ENCODE results near the gene OR56A4.

Gene OR56A4

DNA sequence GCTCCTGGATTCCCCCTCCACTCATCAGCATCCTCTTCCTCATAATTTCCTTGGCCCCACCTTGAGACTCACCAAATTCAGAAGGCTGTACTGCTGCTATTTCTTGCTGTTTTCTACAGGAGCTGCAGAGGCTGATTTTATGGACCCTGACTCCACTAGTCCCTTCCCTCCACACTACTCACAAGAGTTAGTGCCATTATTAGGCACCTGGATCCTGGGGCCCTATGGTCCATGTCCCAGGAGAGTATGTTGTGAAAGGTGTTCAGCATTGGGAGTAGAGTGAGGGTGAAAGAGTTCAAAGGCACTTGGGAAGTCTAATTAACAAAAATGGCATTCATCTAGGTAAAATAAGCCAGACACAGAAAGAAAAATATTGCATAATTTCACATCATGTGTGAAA, at the start of gene OR56A4:
TSS of gene OR56A4 (minus strand) at position 101 of the 400 bp plus-strand sequence. CDS start 3,954 bp downstream, outside the sequence.
- no peak for DNase-seq (ENCODE audit: low read depth in 2 of 2)

DNA sequence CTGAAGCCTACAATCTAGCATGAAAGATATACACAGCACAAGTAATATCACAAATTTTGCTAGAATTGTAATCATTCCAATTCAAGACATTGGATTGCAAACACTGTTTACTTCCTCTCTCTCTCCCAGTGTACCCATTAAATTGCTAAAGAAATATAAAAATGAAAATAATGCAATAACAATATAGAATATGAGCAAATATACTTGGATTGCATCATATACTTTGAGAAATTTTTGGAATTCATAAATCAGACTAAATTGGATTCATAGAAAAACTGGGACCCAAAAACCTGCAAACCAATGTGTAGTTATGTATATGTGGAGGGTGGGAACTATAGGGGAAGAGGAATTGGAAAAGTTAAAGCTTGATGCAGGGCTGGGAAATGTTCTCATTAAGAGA, 48.8 kb upstream of the OR56A4 start:
- DNase-seq (ENCODE audit: low read depth in 2 of 2), result no peak

DNA sequence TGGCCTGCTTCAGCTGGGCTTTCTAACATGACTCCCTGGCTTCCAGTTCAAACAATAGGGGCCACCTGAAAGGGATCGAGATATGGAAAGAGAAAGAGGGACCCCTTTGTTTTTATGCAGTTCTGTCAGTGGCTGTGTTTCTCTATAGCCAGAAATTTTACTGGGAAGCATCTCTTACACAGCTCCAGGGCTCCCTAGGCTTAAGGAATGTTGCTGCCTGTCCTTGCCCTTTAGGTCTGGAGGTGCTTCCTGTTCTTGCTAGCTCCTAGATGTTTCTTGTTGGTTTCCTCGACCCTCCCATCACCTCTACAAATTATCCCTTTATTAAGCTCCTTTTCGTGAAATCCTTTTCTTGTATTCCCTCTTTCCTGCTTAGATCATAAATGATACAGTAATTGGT, 45.6 kb upstream of the OR56A4 start:
- no peak for DNase-seq (ENCODE audit: low read depth in 2 of 2)

- no peak for DNase-seq (ENCODE audit: low read depth in 2 of 2)
Observed at GRCh38 chr11:6040874-6041273, 34.1 kb upstream of the OR56A4 start.

- no peak for DNase-seq (ENCODE audit: low read depth in 2 of 2)
Observed at GRCh38 chr11:6030708-6031405, 24.1 kb upstream of the OR56A4 start, which contains the start of gene OR56A1. TSS of gene OR56A1 (minus strand) at chr11:6030758. CDS start at chr11:6027692, 3,066 bp downstream.

DNA sequence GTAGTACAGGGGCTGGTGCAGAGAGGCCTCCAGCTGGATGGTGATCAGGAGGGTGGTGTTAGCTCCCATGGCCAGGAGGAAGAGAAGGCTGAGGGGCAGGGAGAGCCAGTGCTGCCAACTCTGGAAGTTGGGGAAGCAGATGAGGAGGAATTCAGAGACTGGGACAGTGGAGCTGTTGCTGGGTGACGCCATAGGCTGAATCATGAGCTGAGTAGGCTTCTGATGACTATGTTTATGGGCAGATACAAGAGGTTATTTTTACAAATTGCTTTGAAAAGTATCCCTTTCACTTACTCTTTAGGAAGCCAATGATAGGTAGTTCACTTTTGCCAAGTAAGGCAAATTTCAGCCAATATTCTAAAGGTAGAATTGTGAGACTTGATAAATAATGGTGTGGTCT, 20.8 kb upstream of the OR56A4 start:
- no peak for DNase-seq (ENCODE audit: low read depth in 2 of 2)

DNA sequence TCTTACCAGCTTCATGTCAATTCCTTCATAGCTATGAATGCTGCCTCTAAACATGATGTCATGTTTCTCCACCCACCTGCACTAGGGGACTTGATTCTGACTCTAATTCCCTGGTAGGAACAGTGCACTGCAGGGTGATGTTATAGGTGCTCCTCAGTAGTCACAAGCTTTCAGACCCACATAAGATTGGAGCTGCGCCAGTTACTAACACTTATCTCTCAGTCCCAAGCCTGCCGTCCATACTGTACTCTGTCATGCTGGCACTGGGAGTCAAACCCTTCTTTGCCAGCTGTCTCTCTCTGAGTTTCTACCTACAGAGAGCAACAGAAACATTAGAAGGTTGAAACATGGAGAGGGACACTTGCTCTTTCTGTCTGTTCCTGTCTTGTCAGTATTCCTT, 18.3 kb upstream of the OR56A4 start:
- no peak for DNase-seq (ENCODE audit: low read depth in 2 of 2)

GRCh38 chr11:6022956-6023355, 16.2 kb upstream of the OR56A4 start:
- DNase-seq (ENCODE audit: low read depth in 2 of 2), result no peak

DNA sequence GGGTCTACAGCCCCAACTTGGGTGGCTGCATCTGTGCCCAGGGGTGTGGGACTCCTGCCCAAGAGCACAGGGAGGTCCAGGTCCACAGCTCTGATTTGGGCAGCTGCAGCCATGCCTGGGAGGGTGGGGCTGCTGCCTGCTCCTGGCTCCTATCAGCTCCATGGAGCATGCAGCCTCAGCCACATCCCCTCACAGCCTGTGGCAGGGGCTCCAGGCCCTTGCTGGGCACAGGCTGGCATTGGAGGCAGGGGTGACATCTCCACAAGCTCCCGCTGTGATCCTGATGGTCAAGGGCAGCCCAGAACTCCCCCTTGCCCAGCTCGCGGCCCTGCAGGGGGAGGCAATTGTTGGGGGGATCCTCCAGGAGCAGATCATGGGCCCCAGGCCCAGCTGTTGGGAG, 6.3 kb upstream of the OR56A4 start:
- DNase-seq (ENCODE audit: low read depth in 2 of 2), result no peak

- DNase-seq (ENCODE audit: low read depth in 2 of 2), result no peak
Observed at GRCh38 chr11:6012035-6012668, 5.4 kb upstream of the OR56A4 start.

DNA sequence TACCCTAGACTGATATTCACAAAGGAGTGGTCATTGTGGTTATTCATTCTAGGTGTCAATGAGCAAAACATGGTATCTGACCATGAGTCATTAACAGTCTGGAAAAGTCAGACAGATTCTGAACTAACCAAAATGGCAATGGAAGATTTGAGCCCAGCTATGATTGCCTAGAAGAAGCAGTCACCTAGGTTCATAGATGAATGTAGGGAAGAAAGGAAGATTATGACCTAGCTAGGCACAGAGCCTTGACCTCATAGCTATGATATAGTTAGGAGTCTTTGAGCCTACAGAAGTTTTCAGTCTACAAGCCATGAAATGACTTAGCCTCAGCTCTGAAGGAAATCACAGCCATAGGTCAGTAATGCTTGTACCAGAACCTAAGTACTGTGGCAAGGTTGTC, 351 bp downstream of the OR56A4 start:
- DNase-seq (ENCODE audit: low read depth in 2 of 2), result no peak

DNA sequence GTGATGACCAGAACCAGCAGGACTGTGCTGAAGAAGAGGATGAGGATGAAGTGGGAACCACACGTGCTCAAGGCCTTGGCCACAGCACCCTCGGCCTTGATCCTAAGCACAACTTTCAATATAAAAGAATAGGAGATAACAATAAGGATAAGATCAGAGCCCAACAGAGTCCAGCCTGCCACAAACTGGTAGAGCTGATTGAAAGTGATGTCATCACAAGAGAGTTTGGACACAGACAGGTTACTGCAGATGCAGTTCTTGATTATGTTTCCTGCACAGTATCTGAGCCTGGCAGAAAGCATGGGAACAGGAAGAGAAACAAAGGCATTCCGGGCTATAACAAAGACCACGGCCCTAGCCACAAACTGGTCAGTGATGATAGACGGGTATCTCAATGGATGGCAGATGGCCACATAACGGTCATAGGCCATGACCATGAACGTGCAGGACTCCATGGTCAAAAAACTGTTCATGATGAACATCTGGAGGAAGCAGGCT, 4.5 kb downstream of the OR56A4 start:
- no peak for DNase-seq (ENCODE audit: low read depth in 2 of 2)

GRCh38 chr11:5994791-5995190, 12.0 kb downstream of the OR56A4 start:
- no peak for DNase-seq (ENCODE audit: low read depth in 2 of 2)

- no peak for DNase-seq (ENCODE audit: low read depth in 2 of 2)
Observed at GRCh38 chr11:5992604-5993251, 14.0 kb downstream of the OR56A4 start.

DNA sequence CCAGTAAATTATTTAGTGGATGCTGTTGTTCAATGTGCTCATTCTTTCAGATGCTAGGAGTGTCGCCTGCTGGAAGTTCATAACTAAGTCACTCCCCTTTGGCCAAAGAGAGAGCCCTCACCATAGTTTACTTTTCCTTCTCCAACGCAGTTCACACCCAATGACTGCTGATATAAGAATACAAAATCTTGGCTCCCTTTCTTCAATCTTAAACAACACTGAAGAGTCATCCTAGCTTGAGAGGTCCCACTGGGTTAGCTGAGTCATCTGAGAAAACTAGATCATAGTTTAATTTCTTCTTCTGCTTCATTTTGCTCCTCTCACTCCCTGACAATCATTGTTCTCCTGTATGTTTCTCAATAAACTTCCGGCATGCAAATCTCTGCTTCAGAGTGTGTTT, 14.6 kb downstream of the OR56A4 start:
- DNase-seq (ENCODE audit: low read depth in 2 of 2), result no peak

DNA sequence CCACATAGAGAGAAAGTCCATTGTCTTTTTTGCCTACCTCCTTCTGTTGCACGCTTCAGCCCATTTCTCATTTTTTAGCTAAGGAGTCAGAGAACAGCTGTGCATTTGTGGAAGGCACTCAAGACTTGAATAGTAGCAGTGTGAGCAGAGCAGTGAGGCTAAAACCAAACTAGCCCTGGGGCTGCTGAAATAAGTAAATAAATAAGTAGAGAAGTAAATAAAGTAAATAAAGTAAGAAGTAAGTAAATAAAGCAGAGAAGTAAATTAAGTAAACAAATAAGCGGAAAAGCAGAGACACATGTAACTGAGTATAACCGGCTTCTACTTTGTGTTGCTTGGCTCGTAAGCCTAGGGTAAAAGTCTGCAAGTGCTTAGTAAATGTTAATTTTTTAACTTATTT, 17.5 kb downstream of the OR56A4 start:
- no peak for DNase-seq (ENCODE audit: low read depth in 2 of 2)

- no peak for DNase-seq (ENCODE audit: low read depth in 2 of 2)
Observed at GRCh38 chr11:5986885-5987284, 19.9 kb downstream of the OR56A4 start, which contains the start of gene OR52L1. TSS of gene OR52L1 (minus strand) at chr11:5986985. CDS start at chr11:5986930, 55 bp downstream.

GRCh38 chr11:5983443-5983842, 23.3 kb downstream of the OR56A4 start:
- DNase-seq (ENCODE audit: low read depth in 2 of 2), result no peak

DNA sequence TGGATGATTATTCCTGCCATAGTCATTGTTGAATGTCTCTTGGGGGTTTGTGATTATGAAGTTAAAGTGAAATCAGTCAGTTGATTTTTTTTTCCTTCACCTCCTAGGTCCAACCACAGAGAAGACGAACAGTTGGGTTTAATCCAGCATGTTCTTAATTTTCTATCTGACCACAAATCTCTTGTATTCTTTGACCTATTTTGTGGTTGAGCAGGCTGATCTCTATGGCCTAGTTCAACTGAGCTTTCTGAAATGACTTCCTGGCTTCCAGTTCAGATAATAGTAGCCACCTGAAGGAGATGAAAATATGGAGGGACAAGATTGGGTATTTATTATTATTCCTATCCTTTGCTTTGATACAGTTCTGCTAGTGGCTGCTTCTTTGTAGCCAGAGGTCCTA, 33.2 kb downstream of the OR56A4 start:
- no peak for DNase-seq (ENCODE audit: low read depth in 2 of 2)

- no peak for DNase-seq (ENCODE audit: low read depth in 2 of 2)
Observed at GRCh38 chr11:5968394-5968793, 38.4 kb downstream of the OR56A4 start, which contains the start of gene OR56A5. TSS of gene OR56A5 (minus strand) at chr11:5968494. CDS start at chr11:5968494, 0 bp downstream.

DNA sequence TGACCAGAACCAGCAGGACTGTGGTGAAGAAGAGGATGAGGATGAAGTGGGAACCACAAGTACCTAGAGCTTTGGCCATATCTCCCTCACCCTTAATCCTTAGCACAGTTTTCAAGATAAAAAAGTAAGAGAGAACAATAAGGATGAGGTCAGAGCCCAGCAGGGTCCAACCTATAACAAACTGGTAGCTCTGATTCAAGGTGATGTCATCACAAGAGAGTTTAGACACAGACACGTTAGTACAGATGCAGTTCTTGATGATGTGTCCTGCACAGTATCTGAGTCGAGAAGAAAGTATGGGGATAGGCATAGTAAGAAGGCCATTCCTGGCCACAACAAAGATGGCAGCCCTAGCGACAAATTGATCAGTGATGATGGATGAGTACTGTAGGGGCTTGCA, 39.0 kb downstream of the OR56A4 start:
- no peak for DNase-seq (ENCODE audit: low read depth in 2 of 2)

- no peak for DNase-seq (ENCODE audit: low read depth in 2 of 2)
Observed at GRCh38 chr11:5966958-5967357, 39.8 kb downstream of the OR56A4 start.
